GM10266 (cell line): Measurements from ENCODE around the gene VPS50.

Experiments used
- DNase-seq: peaks from one replicate; pipeline ENCODE4 v3.0.0; 2012; ENCODE audit errors: extremely low spot score
- CTCF ChIP-seq: IDR thresholded peaks from 2 replicates; pipeline ENCODE4 v1.5.1; 2012; ENCODE audit warnings: mild to moderate bottlenecking, low read depth; ENCODE audit not compliant: control insufficient read depth, insufficient read depth; ENCODE audit errors: missing control alignments

Gene VPS50

GRCh38 chr7:93374345-93374940 is 142.3 kb downstream of the VPS50 start:
- TF ChIP-seq CTCF: peak; percentile 50
- DNase-seq: peak; percentile 11

GRCh38 chr7:93375603-93376002 is 143.4 kb downstream of the VPS50 start:
- no peak for TF ChIP-seq CTCF
- DNase-seq: no peak

GRCh38 chr7:93378131-93378760 is 146.1 kb downstream of the VPS50 start:
- no peak for DNase-seq
- no peak for TF ChIP-seq CTCF

GRCh38 chr7:93382362-93382761 is 150.2 kb downstream of the VPS50 start:
- DNase-seq: no peak
- TF ChIP-seq CTCF: no peak

- no peak for DNase-seq
- no peak for TF ChIP-seq CTCF
These were observed 158.5 kb downstream of the VPS50 start for GRCh38 chr7:93390660-93391059.

GRCh38 chr7:93392984-93393383 is 160.8 kb downstream of the VPS50 start:
- DNase-seq: no peak
- no peak for TF ChIP-seq CTCF

- no peak for DNase-seq
- TF ChIP-seq CTCF: no peak
These were observed 167.5 kb downstream of the VPS50 start for GRCh38 chr7:93399642-93400041.
